Right lobe of liver (tissue), 6 donors: ENCODE results near the gene TMEM131L. TPM values are rescaled to one million over a fixed set of nuclear protein-coding genes. Genes with fewer than 3 reads are reported as not detected.

Experiments used
- ATAC-seq, 4 donors: fragments of 200-7000 bp; cut with Tn5 transposase; one replicate each; pipeline ENCODE4 v1.9.1; 2020; ENCODE audit warnings: mild to moderate bottlenecking in 4 of 4, moderate library complexity in 4 of 4
- DNase-seq, 3 donors: peaks; one replicate each; pipeline ENCODE4 v3.0.0-alpha.2; 2020
- H3K27ac ChIP-seq, 3 donors: fragments of 200-600 bp; one replicate each; pipeline ENCODE4 v1.8.0; 2022
- H3K27me3 ChIP-seq, 2 donors: fragments of 200-600 bp; one replicate each; pipeline ENCODE4 v1.8.0; 2022
- H3K36me3 ChIP-seq, 4 donors: fragments of 200-600 bp; sonication (generic) in 1 of 4; one replicate each; pipeline versions ENCODE4 v1.5.1 to v1.8.0; 2017 to 2022; ENCODE audit warnings: control low read depth in 1 of 4
- H3K4me1 ChIP-seq, 4 donors: fragments of 200-600 bp; sonication (generic) in 1 of 4; one replicate each; pipeline versions ENCODE4 v1.5.1 to v1.8.0; 2017 to 2022; ENCODE audit warnings: control low read depth in 1 of 4
- H3K4me3 ChIP-seq, 3 donors: fragments of 200-600 bp; one replicate each; pipeline ENCODE4 v1.8.0; 2022
- H3K9me3 ChIP-seq, 4 donors: fragments of 200-600 bp; sonication (generic) in 1 of 4; one replicate each; pipeline versions ENCODE4 v1.5.1 to v1.8.0; 2017 to 2022; ENCODE audit warnings: control low read depth in 1 of 4
- POLR2A ChIP-seq: fragments of 450-650 bp; IDR thresholded peaks from one replicate; pipeline ENCODE4 v1.6.1; 2017; ENCODE audit warnings: antibody characterized with exemption, mild to moderate bottlenecking
- WGBS: methylation state at CpG from one replicate; pipeline ENCODE4 v1.1.6; 2018; ENCODE audit warnings: low coverage, low lambda C conversion rate; ENCODE audit not compliant: insufficient coverage; ENCODE audit errors: missing lambda C conversion rate; 5-methylcytosine and 5-hydroxymethylcytosine counted together
- intact Hi-C, 2 donors: fragments of 100-400 bp; cut with DNase I; formaldehyde crosslinking; loops; one replicate each; pipeline versions ENCODE4 v1.11.2 to v1.14.1; 2022
- total RNA-seq, 6 experiments: library from RNA; depleted of rRNA in 2 of 6; stranded (reverse); fragments of >200 nt in 2 of 6; fragmentation: NEBNext Ultra II Directional in 3 of 6; extraction: Animal tissue kit (Norgen Biotek cat#: 25700) in 3 of 6; gene quantifications; one replicate each; pipeline versions ENCODE4 v1.1.0 to v1.2.4, GENCODE V29; 2016 to 2023
- TF ChIP-seq, protein P1 (sequence below), 4 donors: fragments of 200-600 bp in 3 of 4; fragments of 450-650 bp in 1 of 4; IDR thresholded peaks; one replicate each; pipeline versions ENCODE4 v1.5.1 to v1.8.0; 2016 to 2022; ENCODE audit warnings: antibody characterized with exemption in 4 of 4, mild to moderate bottlenecking in 2 of 4
- donor health status: DM: no; HTN: yes; CAD: no.
- donor health status: DM: no; HTN: no; CAD: no.
- donor health status: DM: no; HTN: no; CAD: no.
- donor health status: DM: no; HTN: yes; CAD: no.
- donor health status: DM: no; HTN: yes; CAD: no.

Gene TMEM131L
- total RNA-seq, 6 experiments from 2014 or later: 13.2 to 19.6 (median 14.8) TPM

DNA sequence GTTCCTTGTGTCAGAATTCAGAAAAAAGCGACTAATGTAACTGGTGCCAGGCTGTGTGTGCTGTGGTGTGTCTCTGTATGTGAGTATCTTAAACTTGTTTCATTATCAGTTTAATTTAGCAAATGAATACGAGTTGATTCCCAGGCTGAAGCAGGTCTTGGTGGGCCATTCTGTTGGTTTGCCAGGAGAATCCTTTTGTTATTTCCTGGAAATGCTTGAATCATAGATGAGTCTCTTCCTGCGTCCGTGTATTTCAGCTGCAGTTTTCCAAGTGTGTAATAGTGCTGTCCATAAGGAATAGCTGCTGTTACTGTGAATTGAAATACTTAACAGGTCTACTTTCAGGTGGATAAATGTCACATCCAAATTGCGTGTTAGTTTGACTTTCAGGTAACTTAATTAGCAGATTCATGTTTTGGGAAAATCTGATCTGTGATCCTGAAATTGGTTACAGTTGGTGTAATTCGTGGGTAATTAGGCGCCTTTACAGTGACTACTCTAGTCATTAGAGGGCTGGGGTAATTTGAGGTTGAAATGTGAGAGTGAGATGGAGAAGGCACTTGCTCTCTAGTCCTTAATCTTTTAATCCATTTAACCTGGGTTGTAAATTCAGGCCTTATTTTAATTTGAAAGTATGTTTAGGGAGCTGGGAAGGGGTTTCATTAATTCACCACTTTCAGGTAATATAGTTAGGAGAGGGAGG lies 23.8 kb downstream of the TMEM131L start:
- 68% methylated on average over 7 of the region's 7 CpGs for WGBS
- DNase-seq (no peak), ATAC-seq (peak in 2 of 4 donors; percentile 28 to 30)
- Histone ChIP-seq H3K4me1 (peaks cover 0 to 2% (median 0%) of the 10 kb centered on the region in 4 donors), H3K27ac (peak overlapping the region in 1 of 3 donors; percentile 13), H3K36me3 (no peaks in the 10 kb centered on the region), H3K27me3 (no peaks in the 10 kb centered on the region), H3K9me3 (no peaks in the 10 kb centered on the region), H3K4me3 (no peak overlapping the region)
- intact Hi-C loops: no loop called here
- TF ChIP-seq, protein P1, sequence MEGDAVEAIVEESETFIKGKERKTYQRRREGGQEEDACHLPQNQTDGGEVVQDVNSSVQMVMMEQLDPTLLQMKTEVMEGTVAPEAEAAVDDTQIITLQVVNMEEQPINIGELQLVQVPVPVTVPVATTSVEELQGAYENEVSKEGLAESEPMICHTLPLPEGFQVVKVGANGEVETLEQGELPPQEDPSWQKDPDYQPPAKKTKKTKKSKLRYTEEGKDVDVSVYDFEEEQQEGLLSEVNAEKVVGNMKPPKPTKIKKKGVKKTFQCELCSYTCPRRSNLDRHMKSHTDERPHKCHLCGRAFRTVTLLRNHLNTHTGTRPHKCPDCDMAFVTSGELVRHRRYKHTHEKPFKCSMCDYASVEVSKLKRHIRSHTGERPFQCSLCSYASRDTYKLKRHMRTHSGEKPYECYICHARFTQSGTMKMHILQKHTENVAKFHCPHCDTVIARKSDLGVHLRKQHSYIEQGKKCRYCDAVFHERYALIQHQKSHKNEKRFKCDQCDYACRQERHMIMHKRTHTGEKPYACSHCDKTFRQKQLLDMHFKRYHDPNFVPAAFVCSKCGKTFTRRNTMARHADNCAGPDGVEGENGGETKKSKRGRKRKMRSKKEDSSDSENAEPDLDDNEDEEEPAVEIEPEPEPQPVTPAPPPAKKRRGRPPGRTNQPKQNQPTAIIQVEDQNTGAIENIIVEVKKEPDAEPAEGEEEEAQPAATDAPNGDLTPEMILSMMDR (IDR thresholded peaks at IDR 0.05): no peak
- no peak for TF ChIP-seq POLR2A

DNA sequence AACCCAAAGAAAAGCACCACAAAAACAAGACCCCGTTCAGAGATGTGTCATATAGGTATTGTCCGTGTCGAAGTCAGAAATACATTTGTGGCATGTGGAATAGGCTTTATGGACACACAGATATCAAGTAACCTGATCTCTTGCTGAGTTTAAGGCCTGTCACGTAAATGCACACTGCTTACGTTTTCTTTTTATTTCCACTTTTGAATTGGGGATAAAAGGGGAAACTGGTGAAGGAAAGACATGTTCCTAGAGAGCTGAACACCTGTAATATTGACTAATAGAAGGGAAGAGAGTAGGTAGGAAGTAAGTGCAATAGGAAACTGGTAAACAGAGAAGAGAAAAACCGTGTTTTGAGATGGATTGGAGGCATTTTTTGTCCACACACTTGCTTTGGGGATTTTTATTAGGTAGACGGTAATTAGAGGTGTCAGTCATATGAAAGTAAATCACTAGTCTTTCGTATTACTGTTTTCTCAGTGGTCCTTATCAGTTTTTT lies 24.9 kb downstream of the TMEM131L start:
- TF ChIP-seq, protein P1 (IDR thresholded peaks at IDR 0.05): no peak
- Histone ChIP-seq H3K27me3 (no peaks in the 10 kb centered on the region), H3K36me3 (no peaks in the 10 kb centered on the region), H3K4me1 (peaks cover 0 to 2% (median 0%) of the 10 kb centered on the region in 4 donors), H3K27ac (no peak overlapping the region), H3K4me3 (no peak overlapping the region), H3K9me3 (no peaks in the 10 kb centered on the region)
- ATAC-seq (no peak), DNase-seq (no peak)
- WGBS: 86% methylated on average over 8 of the region's 8 CpGs
- intact Hi-C loops: no loop called here

DNA sequence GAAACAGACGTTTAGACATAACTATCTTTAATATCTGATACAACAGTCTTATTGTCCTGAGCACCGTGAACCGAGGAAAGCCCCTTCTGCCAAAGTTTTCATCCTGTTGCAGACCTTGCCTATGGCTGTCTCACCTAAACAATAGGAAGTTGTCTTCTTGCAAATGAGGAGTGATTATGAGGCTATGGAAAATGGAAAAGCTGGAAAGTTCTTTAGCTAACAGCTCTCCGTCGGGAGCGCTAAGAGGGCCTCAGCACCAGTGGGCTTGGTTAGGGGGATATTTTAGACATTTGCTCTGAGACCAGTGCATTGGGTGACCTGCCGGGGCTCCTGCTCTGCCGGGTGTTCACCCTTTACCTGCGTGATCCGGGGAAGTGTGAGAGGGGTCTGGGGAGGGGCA lies 28.4 kb downstream of the TMEM131L start:
- no peak for ATAC-seq
- no peak overlapping the region for H3K27ac ChIP-seq
- H3K9me3 ChIP-seq: no peaks in the 10 kb centered on the region
- TF ChIP-seq, protein P1 (IDR thresholded peaks at IDR 0.05): no peak
- no peak for TF ChIP-seq POLR2A
- WGBS: 86% methylated on average over 7 of the region's 10 CpGs
- H3K27me3 ChIP-seq: no peaks in the 10 kb centered on the region
- H3K36me3 ChIP-seq: no peaks in the 10 kb centered on the region
- no peak for DNase-seq
- no peak overlapping the region for H3K4me3 ChIP-seq
- intact Hi-C loops: no loop called here
- peaks cover 0 to 10% (median 0%) of the 10 kb centered on the region in 4 donors for H3K4me1 ChIP-seq

DNA sequence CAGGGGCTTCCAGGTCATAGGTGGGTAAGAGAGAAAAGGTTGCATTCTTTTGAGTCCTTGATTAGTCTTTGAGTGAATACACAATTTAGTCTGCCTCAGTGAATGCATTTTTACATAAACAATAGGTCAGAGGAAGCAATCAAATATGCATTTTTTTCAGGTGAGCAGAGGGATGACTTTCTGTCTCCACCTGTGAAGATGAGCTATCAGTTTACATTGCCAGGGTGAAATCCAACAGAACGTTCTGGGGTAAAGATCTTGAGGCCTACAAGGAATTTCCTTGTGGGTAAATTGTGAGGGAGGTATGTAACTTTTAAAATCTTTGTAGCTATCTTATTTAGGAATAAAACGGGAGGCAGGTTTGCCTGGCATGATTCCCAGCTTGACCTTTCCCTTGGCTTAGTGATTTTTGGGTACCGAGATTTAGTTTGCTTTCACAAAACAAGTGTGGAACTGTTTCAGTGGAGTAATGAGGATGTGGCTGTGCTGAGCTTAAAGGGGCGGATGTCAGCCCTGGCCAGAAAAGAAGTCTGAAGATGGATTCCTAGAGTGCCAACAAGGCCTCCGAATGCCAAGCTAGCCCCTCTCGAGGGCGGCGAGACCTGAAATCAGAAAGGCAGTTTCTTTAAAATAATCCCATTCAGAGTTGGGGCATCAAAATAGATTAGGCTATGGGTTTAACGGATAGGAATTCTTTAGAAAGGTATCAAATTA lies 29.5 kb downstream of the TMEM131L start:
- peaks cover 0 to 10% (median 0%) of the 10 kb centered on the region in 4 donors for H3K4me1 ChIP-seq
- H3K9me3 ChIP-seq: no peaks in the 10 kb centered on the region
- H3K4me3 ChIP-seq: no peak overlapping the region
- H3K27me3 ChIP-seq: no peaks in the 10 kb centered on the region
- no peaks in the 10 kb centered on the region for H3K36me3 ChIP-seq
- 76% methylated on average over 9 of the region's 9 CpGs for WGBS
- TF ChIP-seq, protein P1 (IDR thresholded peaks at IDR 0.05): no peak
- TF ChIP-seq POLR2A: no peak
- no peak for DNase-seq
- no peak overlapping the region for H3K27ac ChIP-seq
- ATAC-seq: no peak
- intact Hi-C loops: no loop called here
